Loucy (cell line): ENCODE data around the gene PLCL2.
A peak's percentile ranks its signal among the peaks of the same experiment; 100 is the strongest.

Experiments used
- H2AFZ ChIP-seq: fragments of 200-600 bp; sonication (generic); 2 replicates; pipeline ENCODE4 v1.6.0; 2016; ENCODE audit warnings: antibody characterized with exemption, mild to moderate bottlenecking, low read length, moderate library complexity
- H3F3A ChIP-seq: fragments of 200-600 bp; 2 replicates; pipeline ENCODE4 v1.6.0; 2016; ENCODE audit warnings: antibody characterized with exemption, low read depth, mild to moderate bottlenecking
- H3K27me3 ChIP-seq: fragments of 200-600 bp; sonication (generic); 2 replicates; pipeline ENCODE4 v1.6.1; 2014; ENCODE audit warnings: low read length, mild to moderate bottlenecking; ENCODE audit not compliant: insufficient read depth, poor library complexity, severe bottlenecking
- H3K36me3 ChIP-seq: fragments of 200-600 bp; sonication (generic); 2 replicates; pipeline ENCODE4 v1.6.1; 2016; ENCODE audit warnings: low read length; ENCODE audit not compliant: insufficient read depth
- H3K4me1 ChIP-seq: fragments of 200-600 bp; sonication (generic); 2 replicates; pipeline ENCODE4 v1.5.1; 2014; ENCODE audit warnings: low read length, mild to moderate bottlenecking; ENCODE audit not compliant: insufficient read depth, poor library complexity, severe bottlenecking
- H3K4me2 ChIP-seq: fragments of 200-600 bp; sonication (generic); 2 replicates; pipeline ENCODE4 v1.6.0; 2014; ENCODE audit warnings: antibody characterized with exemption, low read length, low read depth, mild to moderate bottlenecking; ENCODE audit not compliant: poor library complexity, severe bottlenecking
- H3K4me3 ChIP-seq: fragments of 200-600 bp; sonication (generic); 2 replicates; pipeline ENCODE4 v1.5.1; 2014; ENCODE audit warnings: low read length, mild to moderate bottlenecking, mixed read lengths; ENCODE audit not compliant: poor library complexity, severe bottlenecking
- H3K79me2 ChIP-seq: fragments of 200-600 bp; sonication (generic); 2 replicates; pipeline ENCODE4 v1.6.1; 2014; ENCODE audit warnings: low read length; ENCODE audit not compliant: insufficient read depth
- H3K9ac ChIP-seq: fragments of 200-600 bp; sonication (generic); 2 replicates; pipeline ENCODE4 v1.6.0; 2014; ENCODE audit warnings: mild to moderate bottlenecking, low read depth, low read length, moderate library complexity; ENCODE audit not compliant: poor library complexity, severe bottlenecking
- H3K9me2 ChIP-seq: fragments of 200-600 bp; sonication (generic); replicated peaks from 2 replicates; pipeline ENCODE4 v1.6.1; 2016; ENCODE audit warnings: low read depth, low read length, mixed read lengths
- H3K9me3 ChIP-seq: fragments of 200-600 bp; sonication (generic); 2 replicates; pipeline ENCODE4 v1.6.1; 2014; ENCODE audit warnings: mild to moderate bottlenecking, antibody characterized with exemption, low read length, low read depth; ENCODE audit not compliant: insufficient read depth
- H4K20me1 ChIP-seq: fragments of 200-600 bp; sonication (generic); 2 replicates; pipeline ENCODE4 v1.6.0; 2014; ENCODE audit warnings: antibody characterized with exemption, low read length, mild to moderate bottlenecking; ENCODE audit not compliant: insufficient read depth, poor library complexity, severe bottlenecking
- EZH2phosphoT487 ChIP-seq: fragments of 200-600 bp; IDR thresholded peaks from 2 replicates; pipeline ENCODE4 v1.6.1; 2018; ENCODE audit warnings: antibody characterized with exemption, mild to moderate bottlenecking, moderate library complexity, borderline replicate concordance
- TF ChIP-seq, protein P1 (sequence below): fragments of 200-600 bp; sonication (generic); conservative IDR thresholded peaks from 2 replicates; pipeline ENCODE4 v1.5.1; 2014; ENCODE audit warnings: mild to moderate bottlenecking, antibody characterized with exemption, low read length

PLCL2 gene

DNA sequence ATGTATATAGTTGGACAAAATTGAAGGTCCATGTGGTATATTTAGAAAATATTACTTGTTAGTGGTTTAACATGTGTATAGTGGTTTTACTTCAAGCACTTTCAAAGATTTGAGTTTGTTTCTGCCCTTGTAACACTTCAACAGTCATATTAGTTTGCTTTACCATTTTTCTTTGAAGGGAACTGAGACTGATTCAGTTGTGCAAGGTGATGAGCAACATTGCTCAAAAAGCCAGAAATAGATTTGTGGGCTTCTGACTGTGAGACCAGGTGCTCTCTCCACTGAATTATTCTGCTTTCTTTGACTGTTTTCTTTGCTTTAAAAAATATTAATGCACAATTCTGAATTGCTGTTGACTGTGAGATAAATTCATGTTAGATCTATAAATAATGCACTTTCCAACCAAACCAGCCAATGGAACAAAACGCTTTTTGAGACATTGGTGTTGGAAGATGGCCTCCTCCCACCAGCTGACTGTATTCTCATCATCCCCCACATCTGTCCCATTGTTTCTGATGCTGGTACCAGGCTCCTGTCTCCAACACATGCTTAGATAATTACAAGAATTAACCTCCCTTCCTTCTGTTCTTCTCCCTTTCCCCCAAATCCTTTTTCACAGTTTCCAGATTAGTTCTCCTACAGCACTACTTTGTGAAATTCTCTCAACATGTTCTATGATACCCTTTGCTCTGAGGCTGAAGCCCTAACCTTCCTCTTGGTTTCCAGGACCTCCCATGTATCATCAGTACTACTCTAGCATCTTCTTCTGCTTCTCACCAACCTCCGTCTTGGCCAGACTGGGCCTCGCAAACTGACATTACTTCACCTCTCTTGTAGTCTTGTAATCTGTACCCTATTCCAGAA, 27.9 kb downstream of the PLCL2 start:
- no peaks in the 10 kb centered on the region for H3F3A ChIP-seq
- H3K9me3 ChIP-seq: no peaks in the 10 kb centered on the region
- H3K27me3 ChIP-seq: no peaks in the 10 kb centered on the region
- no peak overlapping the region for H3K4me3 ChIP-seq
- H3K9ac ChIP-seq: no peak overlapping the region
- no peak overlapping the region for H2AFZ ChIP-seq
- H3K79me2 ChIP-seq: peaks cover 29% of the 10 kb centered on the region; the same call in 1 of the 2 replicates
- no peaks in the 10 kb centered on the region for H3K36me3 ChIP-seq
- H3K9me2 ChIP-seq: no peaks in the 10 kb centered on the region
- H4K20me1 ChIP-seq: no peaks in the 10 kb centered on the region
- H3K4me2 ChIP-seq: no peak overlapping the region
- TF ChIP-seq, protein P1, sequence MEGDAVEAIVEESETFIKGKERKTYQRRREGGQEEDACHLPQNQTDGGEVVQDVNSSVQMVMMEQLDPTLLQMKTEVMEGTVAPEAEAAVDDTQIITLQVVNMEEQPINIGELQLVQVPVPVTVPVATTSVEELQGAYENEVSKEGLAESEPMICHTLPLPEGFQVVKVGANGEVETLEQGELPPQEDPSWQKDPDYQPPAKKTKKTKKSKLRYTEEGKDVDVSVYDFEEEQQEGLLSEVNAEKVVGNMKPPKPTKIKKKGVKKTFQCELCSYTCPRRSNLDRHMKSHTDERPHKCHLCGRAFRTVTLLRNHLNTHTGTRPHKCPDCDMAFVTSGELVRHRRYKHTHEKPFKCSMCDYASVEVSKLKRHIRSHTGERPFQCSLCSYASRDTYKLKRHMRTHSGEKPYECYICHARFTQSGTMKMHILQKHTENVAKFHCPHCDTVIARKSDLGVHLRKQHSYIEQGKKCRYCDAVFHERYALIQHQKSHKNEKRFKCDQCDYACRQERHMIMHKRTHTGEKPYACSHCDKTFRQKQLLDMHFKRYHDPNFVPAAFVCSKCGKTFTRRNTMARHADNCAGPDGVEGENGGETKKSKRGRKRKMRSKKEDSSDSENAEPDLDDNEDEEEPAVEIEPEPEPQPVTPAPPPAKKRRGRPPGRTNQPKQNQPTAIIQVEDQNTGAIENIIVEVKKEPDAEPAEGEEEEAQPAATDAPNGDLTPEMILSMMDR: no peak
- TF ChIP-seq EZH2phosphoT487: no peak
- H3K4me1 ChIP-seq: peaks cover 34% of the 10 kb centered on the region

DNA sequence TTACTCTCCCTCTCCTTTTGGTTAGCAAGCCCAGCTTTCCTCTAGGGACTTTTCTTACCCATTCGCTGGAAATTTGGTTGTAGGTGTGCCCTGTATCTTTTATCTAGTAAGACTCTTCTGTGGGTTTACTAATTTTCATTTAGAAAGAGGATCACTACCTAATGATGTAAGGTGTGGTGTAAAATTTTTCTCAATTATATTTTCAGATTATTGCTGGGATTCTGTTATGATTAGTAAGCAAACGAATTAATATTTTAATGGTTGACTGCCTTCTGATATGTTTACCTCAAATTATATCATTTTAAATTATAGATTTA, 28.5 kb downstream of the PLCL2 start:
- no peaks in the 10 kb centered on the region for H3K9me3 ChIP-seq
- no peaks in the 10 kb centered on the region for H3K27me3 ChIP-seq
- H3K79me2 ChIP-seq: peaks cover 28% of the 10 kb centered on the region; the same call in 1 of the 2 replicates
- H3K4me3 ChIP-seq: no peak overlapping the region
- H3K9me2 ChIP-seq: no peaks in the 10 kb centered on the region
- H3K4me1 ChIP-seq: peaks cover 35% of the 10 kb centered on the region
- no peak overlapping the region for H3K4me2 ChIP-seq
- H3K36me3 ChIP-seq: no peaks in the 10 kb centered on the region
- H4K20me1 ChIP-seq: no peaks in the 10 kb centered on the region
- no peak for TF ChIP-seq EZH2phosphoT487
- TF ChIP-seq, protein P1: no peak
- no peak overlapping the region for H3K9ac ChIP-seq
- no peaks in the 10 kb centered on the region for H3F3A ChIP-seq
- H2AFZ ChIP-seq: no peak overlapping the region

DNA sequence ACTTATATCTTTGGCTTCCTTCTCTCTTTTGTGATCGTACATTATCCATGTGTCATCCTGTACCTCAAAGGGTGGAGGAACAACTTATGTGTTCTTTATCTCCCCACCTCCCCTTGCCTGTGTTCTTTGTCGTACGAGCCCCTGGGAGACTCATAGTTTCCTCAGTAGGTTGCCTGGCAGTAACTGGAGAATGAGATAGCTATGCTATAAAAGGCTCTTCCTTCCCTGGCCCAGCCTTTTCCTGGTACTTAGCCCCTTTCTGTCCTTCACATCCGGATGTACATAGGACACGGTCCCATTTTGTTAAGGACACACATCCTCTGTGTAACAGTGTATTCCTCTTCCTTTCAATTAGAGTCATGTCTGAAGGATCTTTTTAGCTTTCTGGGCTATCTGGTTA, 32.1 kb downstream of the PLCL2 start:
- TF ChIP-seq EZH2phosphoT487: no peak
- TF ChIP-seq, protein P1: no peak
- H3K4me2 ChIP-seq: peak overlapping the region; percentile 27
- H3K4me1 ChIP-seq: peaks cover 35% of the 10 kb centered on the region
- no peak overlapping the region for H3K4me3 ChIP-seq
- peaks cover 21% of the 10 kb centered on the region; the same call in 1 of the 2 replicates for H3K79me2 ChIP-seq
- H2AFZ ChIP-seq: no peak overlapping the region
- H4K20me1 ChIP-seq: no peaks in the 10 kb centered on the region
- peak overlapping the region; percentile 10 for H3K9ac ChIP-seq
- no peaks in the 10 kb centered on the region for H3F3A ChIP-seq
- no peaks in the 10 kb centered on the region for H3K9me3 ChIP-seq
- H3K9me2 ChIP-seq: no peaks in the 10 kb centered on the region
- H3K36me3 ChIP-seq: no peaks in the 10 kb centered on the region
- no peaks in the 10 kb centered on the region for H3K27me3 ChIP-seq
